ENCODE data around the gene MED14.
"Not testable (repeated sequence)": the region's sequence is repeated elsewhere in the genome, so short reads cannot be mapped to it uniquely, and the experiment has no call there.

DNA sequence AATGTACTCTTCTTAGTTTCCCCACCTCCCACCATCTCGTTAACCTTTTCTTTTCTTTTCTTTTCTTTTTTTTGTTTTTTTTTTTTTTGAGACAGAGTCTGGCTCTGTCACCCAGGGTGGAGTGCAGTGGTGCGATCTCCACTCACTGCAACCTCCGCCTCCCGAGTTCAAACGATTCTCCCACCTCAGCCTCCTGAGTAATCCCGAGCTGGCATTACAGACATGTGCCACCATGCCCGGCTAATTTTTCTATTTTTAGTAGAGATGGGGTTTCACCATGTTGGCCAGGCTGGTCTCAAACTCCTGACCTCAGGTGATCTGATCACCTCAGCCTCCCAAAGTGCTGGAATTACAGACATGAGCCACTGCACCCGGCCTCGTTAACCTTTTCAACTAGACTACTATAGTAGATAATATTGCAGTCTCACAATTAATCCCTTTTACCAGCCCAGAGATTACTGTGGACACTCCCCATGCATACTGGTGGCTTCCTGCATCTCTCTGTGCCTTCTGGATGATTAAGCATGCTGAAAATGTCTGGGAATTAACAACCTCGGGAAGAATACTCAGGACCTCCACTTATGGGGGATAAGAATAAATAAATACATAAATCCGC is 47.4 kb upstream of the MED14 start:
- TF ChIP-seq, protein P1, sequence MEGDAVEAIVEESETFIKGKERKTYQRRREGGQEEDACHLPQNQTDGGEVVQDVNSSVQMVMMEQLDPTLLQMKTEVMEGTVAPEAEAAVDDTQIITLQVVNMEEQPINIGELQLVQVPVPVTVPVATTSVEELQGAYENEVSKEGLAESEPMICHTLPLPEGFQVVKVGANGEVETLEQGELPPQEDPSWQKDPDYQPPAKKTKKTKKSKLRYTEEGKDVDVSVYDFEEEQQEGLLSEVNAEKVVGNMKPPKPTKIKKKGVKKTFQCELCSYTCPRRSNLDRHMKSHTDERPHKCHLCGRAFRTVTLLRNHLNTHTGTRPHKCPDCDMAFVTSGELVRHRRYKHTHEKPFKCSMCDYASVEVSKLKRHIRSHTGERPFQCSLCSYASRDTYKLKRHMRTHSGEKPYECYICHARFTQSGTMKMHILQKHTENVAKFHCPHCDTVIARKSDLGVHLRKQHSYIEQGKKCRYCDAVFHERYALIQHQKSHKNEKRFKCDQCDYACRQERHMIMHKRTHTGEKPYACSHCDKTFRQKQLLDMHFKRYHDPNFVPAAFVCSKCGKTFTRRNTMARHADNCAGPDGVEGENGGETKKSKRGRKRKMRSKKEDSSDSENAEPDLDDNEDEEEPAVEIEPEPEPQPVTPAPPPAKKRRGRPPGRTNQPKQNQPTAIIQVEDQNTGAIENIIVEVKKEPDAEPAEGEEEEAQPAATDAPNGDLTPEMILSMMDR (IDR thresholded peaks at IDR 0.05) = not testable (repeated sequence)
- TF ChIP-seq EZH2 (IDR thresholded peaks at IDR 0.05; ENCODE audit: borderline replicate concordance, insufficient read depth, low read depth, low read length, poor library complexity, severe bottlenecking) = not testable (repeated sequence)

All from B cell (primary cell).